B cell (primary cell): Measurements from ENCODE around the gene TET3. TPM values are rescaled to one million over a fixed set of nuclear protein-coding genes. Genes with fewer than 3 reads are reported as not detected.

Experiments used
- ATAC-seq: fragments of 200-7000 bp; cut with Tn5 transposase; one replicate; pipeline ENCODE4 v1.10.0; 2021; ENCODE audit warnings: low read depth, mild to moderate bottlenecking, moderate number of reproducible peaks, moderate library complexity
- CTCF ChIA-PET: fragments of 350-600 bp; sonication (Branson Sonifier 250); formaldehyde crosslinking; loops from one replicate; lab custom pipeline; 2021; ENCODE audit warnings: antibody characterized with exemption, inconsistent platforms; lab: Charles Lee
- POLR2A ChIA-PET: fragments of 350-600 bp; sonication (Branson Sonifier 250); formaldehyde crosslinking; loops from one replicate; lab custom pipeline; 2021; ENCODE audit warnings: antibody characterized with exemption; lab: Charles Lee
- DNase-seq: peaks from one replicate; pipeline ENCODE4 v3.0.0; 2013
- H2AFZ ChIP-seq: 2 replicates; pipeline ENCODE4 v1.6.1; 2012; ENCODE audit warnings: mild to moderate bottlenecking, low read depth, low read length; ENCODE audit not compliant: insufficient read depth, poor library complexity, severe bottlenecking
- H3K27ac ChIP-seq, 2 donors: 1 replicate in 1 of 2; 2 replicates in 1 of 2; pipeline ENCODE4 v1.5.1; 2012 to 2013; ENCODE audit warnings: low read length in 2 of 2, mild to moderate bottlenecking in 2 of 2, moderate library complexity in 1 of 2
- H3K27me3 ChIP-seq, 4 experiments: fragments of 200-600 bp in 1 of 4; sonication (generic) in 1 of 4; replicated peaks in 1 of 4; 1 replicate in 2 of 4; 2 replicates in 2 of 4; pipeline versions ENCODE4 v1.6.1 to v1.7.0; 2013 to 2016; ENCODE audit warnings: low read length in 3 of 4, mild to moderate bottlenecking in 2 of 4, mixed read lengths in 1 of 4, moderate library complexity in 1 of 4; ENCODE audit not compliant: insufficient read depth in 4 of 4, control insufficient read depth in 3 of 4; ENCODE audit errors: control extremely low read depth in 1 of 4
- H3K36me3 ChIP-seq, 2 experiments: replicated peaks in 1 of 2; 1 replicate in 1 of 2; 2 replicates in 1 of 2; pipeline versions ENCODE4 v1.6.1 to v1.7.1; 2013; ENCODE audit warnings: low read length in 1 of 2; ENCODE audit not compliant: insufficient read depth in 2 of 2, control insufficient read depth in 1 of 2; ENCODE audit errors: control extremely low read depth in 1 of 2, extremely low read depth in 1 of 2
- H3K4me1 ChIP-seq, 2 donors: fragments of 200-600 bp in 1 of 2; sonication (generic) in 1 of 2; 1 replicate in 1 of 2; 2 replicates in 1 of 2; pipeline versions ENCODE4 v1.5.1 to v1.6.1; 2013 to 2017; ENCODE audit warnings: low read length in 2 of 2; ENCODE audit not compliant: control insufficient read depth in 2 of 2, insufficient read depth in 2 of 2
- H3K4me2 ChIP-seq: replicated peaks from 2 replicates; pipeline ENCODE3; 2012; ENCODE audit warnings: mild to moderate bottlenecking, low read depth, low read length; ENCODE audit not compliant: poor library complexity, severe bottlenecking
- H3K4me3 ChIP-seq, 5 experiments: fragments of 200-600 bp in 1 of 5; sonication (generic) in 1 of 5; 1 replicate in 3 of 5; 2 replicates in 2 of 5; pipeline versions ENCODE4 v1.5.1 to v1.7.0; 2011 to 2016; ENCODE audit warnings: low read length in 4 of 5, mild to moderate bottlenecking in 4 of 5, low read depth in 2 of 5, control low read depth in 1 of 5, moderate library complexity in 1 of 5; ENCODE audit not compliant: insufficient read depth in 1 of 5; ENCODE audit errors: control extremely low read depth in 1 of 5, extremely low read depth in 1 of 5
- H3K79me2 ChIP-seq: fragments of 200-600 bp; sonication (generic); one replicate; pipeline ENCODE4 v1.6.0; 2016; ENCODE audit warnings: low read length; ENCODE audit not compliant: control insufficient read depth, insufficient read depth
- H3K9ac ChIP-seq: fragments of 200-600 bp; sonication (generic); 2 replicates; pipeline ENCODE4 v1.6.1; 2017; ENCODE audit warnings: mild to moderate bottlenecking, low read length, moderate library complexity
- H3K9me3 ChIP-seq, 3 donors: one replicate each; pipeline versions ENCODE4 v1.6.1 to v1.7.1; 2013; ENCODE audit warnings: low read length in 2 of 3; ENCODE audit not compliant: control insufficient read depth in 2 of 3, insufficient read depth in 1 of 3; ENCODE audit errors: control extremely low read depth in 1 of 3
- H4K20me1 ChIP-seq: 2 replicates; pipeline ENCODE4 v1.6.0; 2012; ENCODE audit warnings: mild to moderate bottlenecking, low read length; ENCODE audit not compliant: insufficient read depth, control insufficient read depth, poor library complexity, severe bottlenecking
- H3K27ac Mint-ChIP-seq: one replicate; pipeline ENCODE4 v1.8.0; 2021; ENCODE audit warnings: mixed read lengths
- H3K27me3 Mint-ChIP-seq: one replicate; pipeline ENCODE4 v1.8.0; 2021; ENCODE audit warnings: mixed read lengths
- H3K4me1 Mint-ChIP-seq: one replicate; pipeline ENCODE4 v1.8.0; 2021; ENCODE audit warnings: mixed read lengths
- H3K4me3 Mint-ChIP-seq: one replicate; pipeline ENCODE4 v1.8.0; 2021; ENCODE audit warnings: mixed read lengths
- H3K9me3 Mint-ChIP-seq: one replicate; pipeline ENCODE4 v1.8.0; 2022; ENCODE audit warnings: mixed read lengths; ENCODE audit not compliant: insufficient read depth
- CTCF ChIP-seq: fragments of 200-600 bp; IDR thresholded peaks from one replicate; pipeline ENCODE4 v1.8.0; 2022; ENCODE audit warnings: antibody characterized with exemption, mild to moderate bottlenecking
- EZH2 ChIP-seq: IDR thresholded peaks from 2 replicates; pipeline ENCODE4 v1.6.1; 2012; ENCODE audit warnings: borderline replicate concordance, low read depth, mild to moderate bottlenecking, moderate library complexity, low read length; ENCODE audit not compliant: insufficient read depth, poor library complexity, severe bottlenecking
- WGBS: methylation state at CpG from one replicate; pipeline ENCODE4 v1.1.5; 2013; ENCODE audit warnings: missing lambda C conversion rate; ENCODE audit not compliant: insufficient coverage; 5-methylcytosine and 5-hydroxymethylcytosine counted together
- intact Hi-C: fragments of 100-400 bp; cut with micrococcal nuclease; formaldehyde crosslinking; loops from one replicate; pipeline ENCODE4 v1.10.0; 2022
- polyA plus RNA-seq: library from polyadenylated mRNA; depleted of rRNA; stranded (reverse); fragments of >200 nt; gene quantifications from 2 replicates; pipeline ENCODE4 v1.2.3, GENCODE V29; 2012
- total RNA-seq, 2 donors: library from RNA; stranded (reverse); fragments of 120-200 nt in 1 of 2; gene quantifications; 1 replicate in 1 of 2; 2 replicates in 1 of 2; pipeline versions ENCODE4 v1.2.3 to v1.2.4, GENCODE V29; 2013 to 2022

The TET3 gene
- total and polyA plus RNA-seq, 2 donors (not counting 1 experiment from before 2014, with no cell fraction given) = 4.7 to 43.9 TPM

GRCh38 chr2:74011246-74011645 is 26.5 kb downstream of the TET3 start:
- no peaks in the 10 kb centered on the region for H3K27me3 Mint-ChIP-seq
- no peaks in the 10 kb centered on the region for H3K9me3 ChIP-seq
- H3K27ac Mint-ChIP-seq = no peak overlapping the region
- H3K4me3 ChIP-seq = no peak overlapping the region
- no peak for ATAC-seq
- DNase-seq = no peak
- no peak overlapping the region for H3K27ac ChIP-seq
- H3K79me2 ChIP-seq = peaks cover 98% of the 10 kb centered on the region
- H3K9me3 Mint-ChIP-seq = no peaks in the 10 kb centered on the region
- TF ChIP-seq EZH2 (no peak), CTCF (no peak)
- H3K4me3 Mint-ChIP-seq = no peak overlapping the region
- intact Hi-C loops = no loop called here
- peaks cover 2 to 8% of the 10 kb centered on the region in 2 experiments for H3K36me3 ChIP-seq
- ChIA-PET CTCF (no interaction called here), POLR2A (no interaction called here)
- peaks cover 16% of the 10 kb centered on the region for H3K4me1 Mint-ChIP-seq
- no peak overlapping the region for H2AFZ ChIP-seq
- H3K27me3 ChIP-seq = no peaks in the 10 kb centered on the region
- no peaks in the 10 kb centered on the region for H3K4me1 ChIP-seq
- H3K4me2 ChIP-seq = no peak overlapping the region
- peaks cover 70% of the 10 kb centered on the region for H4K20me1 ChIP-seq
- no peak overlapping the region for H3K9ac ChIP-seq
- WGBS = 96% methylated on average over 3 of the region's 5 CpGs

- no peak for DNase-seq
- intact Hi-C loops = no loop called here
Measured at GRCh38 chr2:74014813-74015212, 30.1 kb downstream of the TET3 start.

More at GRCh38 chr2:74014813-74015212, 30.1 kb downstream of the TET3 start:
- no CpG with 5 or more reads among the region's 3 CpGs for WGBS
- Histone ChIP-seq H3K4me3 (no peak overlapping the region), H3K79me2 (peaks cover 98% of the 10 kb centered on the region), H3K4me1 (peaks cover 0 to 2% of the 10 kb centered on the region in 2 donors), H2AFZ (no peak overlapping the region), H3K36me3 (peaks cover 2% of the 10 kb centered on the region in 2 experiments), H4K20me1 (peaks cover 47% of the 10 kb centered on the region), H3K27me3 (no peaks in the 10 kb centered on the region), H3K27ac (no peak overlapping the region), H3K9me3 (no peaks in the 10 kb centered on the region), H3K4me2 (no peak overlapping the region), H3K9ac (no peak overlapping the region)
- ATAC-seq = no peak
- POLR2A ChIA-PET = no interaction called here
- no peak for TF ChIP-seq CTCF
- no peak for TF ChIP-seq EZH2
- no peak overlapping the region for H3K4me3 Mint-ChIP-seq
- H3K4me1 Mint-ChIP-seq = peaks cover 16% of the 10 kb centered on the region
- H3K27ac Mint-ChIP-seq = no peak overlapping the region
- no peaks in the 10 kb centered on the region for H3K9me3 Mint-ChIP-seq
- no peaks in the 10 kb centered on the region for H3K27me3 Mint-ChIP-seq
- CTCF ChIA-PET = no interaction called here
